A549 (cell line): ENCODE results near the gene DYNC1I1.

ENCODE experiments used
- JUN ChIP-seq, 2 experiments: fragments of >200 bp; sonication (Bioruptor Twin); formaldehyde crosslinking; IDR thresholded peaks; 2 replicates in 1 of 2; 3 replicates in 1 of 2; pipeline ENCODE4 v1.6.1; 2016 to 2017
- POLR2A ChIP-seq: IDR thresholded peaks from 2 replicates; pipeline ENCODE4 v1.6.1; 2012; ENCODE audit warnings: mild to moderate bottlenecking, low read length
- RAD21 ChIP-seq, 2 experiments: fragments of >200 bp in 1 of 2; sonication (Bioruptor Twin) in 1 of 2; formaldehyde crosslinking in 1 of 2; IDR thresholded peaks in 1 of 2; conservative IDR thresholded peaks in 1 of 2; 2 replicates in 1 of 2; 3 replicates in 1 of 2; pipeline ENCODE4 v1.6.1; 2012 to 2018; ENCODE audit warnings: inconsistent platforms in 1 of 2
- SMC3 ChIP-seq: fragments of >200 bp; sonication (Bioruptor Twin); formaldehyde crosslinking; IDR thresholded peaks from 3 replicates; pipeline ENCODE4 v1.6.1; 2018; ENCODE audit warnings: inconsistent platforms
- USF2 ChIP-seq: fragments of 450-650 bp; IDR thresholded peaks from 2 replicates; pipeline ENCODE4 v1.6.1; 2014; ENCODE audit warnings: antibody characterized with exemption
- ZC3H11A ChIP-seq: fragments of 450-650 bp; IDR thresholded peaks from 2 replicates; pipeline ENCODE4 v1.6.1; 2014; ENCODE audit warnings: antibody characterized with exemption, mild to moderate bottlenecking
- TF ChIP-seq, protein P1 (sequence below): fragments of >200 bp; sonication (Bioruptor Twin); formaldehyde crosslinking; IDR thresholded peaks from 3 replicates; pipeline ENCODE4 v1.5.1; 2016
- TF ChIP-seq, protein P2 (sequence below): fragments of 200-600 bp; sonication (generic); IDR thresholded peaks from 2 replicates; pipeline ENCODE4 v1.6.1; 2016; ENCODE audit warnings: antibody characterized with exemption, mild to moderate bottlenecking, moderate library complexity

DNA sequence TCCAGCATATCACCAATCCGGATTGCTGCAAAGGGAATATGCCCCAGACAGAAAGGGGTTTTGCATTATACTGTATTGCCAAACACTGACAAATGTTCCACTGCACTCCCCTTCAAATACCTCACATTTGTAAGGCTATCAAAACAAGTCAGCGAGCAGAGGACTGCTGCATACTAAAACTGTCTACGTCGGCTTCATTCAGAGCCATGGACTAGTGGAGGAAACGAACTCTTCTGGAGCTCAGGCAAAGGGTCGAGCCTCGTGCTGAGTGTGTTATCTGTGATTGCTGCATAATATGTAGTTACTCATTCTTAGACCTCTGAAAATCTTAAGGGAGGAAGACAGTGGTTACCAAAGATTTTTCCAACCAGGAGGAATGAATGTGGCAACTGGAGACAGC is 200.2 kb downstream of the DYNC1I1 start:
- TF ChIP-seq, protein P1, sequence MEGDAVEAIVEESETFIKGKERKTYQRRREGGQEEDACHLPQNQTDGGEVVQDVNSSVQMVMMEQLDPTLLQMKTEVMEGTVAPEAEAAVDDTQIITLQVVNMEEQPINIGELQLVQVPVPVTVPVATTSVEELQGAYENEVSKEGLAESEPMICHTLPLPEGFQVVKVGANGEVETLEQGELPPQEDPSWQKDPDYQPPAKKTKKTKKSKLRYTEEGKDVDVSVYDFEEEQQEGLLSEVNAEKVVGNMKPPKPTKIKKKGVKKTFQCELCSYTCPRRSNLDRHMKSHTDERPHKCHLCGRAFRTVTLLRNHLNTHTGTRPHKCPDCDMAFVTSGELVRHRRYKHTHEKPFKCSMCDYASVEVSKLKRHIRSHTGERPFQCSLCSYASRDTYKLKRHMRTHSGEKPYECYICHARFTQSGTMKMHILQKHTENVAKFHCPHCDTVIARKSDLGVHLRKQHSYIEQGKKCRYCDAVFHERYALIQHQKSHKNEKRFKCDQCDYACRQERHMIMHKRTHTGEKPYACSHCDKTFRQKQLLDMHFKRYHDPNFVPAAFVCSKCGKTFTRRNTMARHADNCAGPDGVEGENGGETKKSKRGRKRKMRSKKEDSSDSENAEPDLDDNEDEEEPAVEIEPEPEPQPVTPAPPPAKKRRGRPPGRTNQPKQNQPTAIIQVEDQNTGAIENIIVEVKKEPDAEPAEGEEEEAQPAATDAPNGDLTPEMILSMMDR, result no peak
- TF ChIP-seq SMC3 (no peak), POLR2A (no peak), ZC3H11A (no peak), JUN (IDR thresholded peaks at IDR 0.05) (no peak), RAD21 (conservative IDR thresholded peaks at IDR 0.05 in 1 of 2, IDR thresholded peaks at IDR 0.05 in 1 of 2) (no peak), USF2 (no peak)
- TF ChIP-seq, protein P2, sequence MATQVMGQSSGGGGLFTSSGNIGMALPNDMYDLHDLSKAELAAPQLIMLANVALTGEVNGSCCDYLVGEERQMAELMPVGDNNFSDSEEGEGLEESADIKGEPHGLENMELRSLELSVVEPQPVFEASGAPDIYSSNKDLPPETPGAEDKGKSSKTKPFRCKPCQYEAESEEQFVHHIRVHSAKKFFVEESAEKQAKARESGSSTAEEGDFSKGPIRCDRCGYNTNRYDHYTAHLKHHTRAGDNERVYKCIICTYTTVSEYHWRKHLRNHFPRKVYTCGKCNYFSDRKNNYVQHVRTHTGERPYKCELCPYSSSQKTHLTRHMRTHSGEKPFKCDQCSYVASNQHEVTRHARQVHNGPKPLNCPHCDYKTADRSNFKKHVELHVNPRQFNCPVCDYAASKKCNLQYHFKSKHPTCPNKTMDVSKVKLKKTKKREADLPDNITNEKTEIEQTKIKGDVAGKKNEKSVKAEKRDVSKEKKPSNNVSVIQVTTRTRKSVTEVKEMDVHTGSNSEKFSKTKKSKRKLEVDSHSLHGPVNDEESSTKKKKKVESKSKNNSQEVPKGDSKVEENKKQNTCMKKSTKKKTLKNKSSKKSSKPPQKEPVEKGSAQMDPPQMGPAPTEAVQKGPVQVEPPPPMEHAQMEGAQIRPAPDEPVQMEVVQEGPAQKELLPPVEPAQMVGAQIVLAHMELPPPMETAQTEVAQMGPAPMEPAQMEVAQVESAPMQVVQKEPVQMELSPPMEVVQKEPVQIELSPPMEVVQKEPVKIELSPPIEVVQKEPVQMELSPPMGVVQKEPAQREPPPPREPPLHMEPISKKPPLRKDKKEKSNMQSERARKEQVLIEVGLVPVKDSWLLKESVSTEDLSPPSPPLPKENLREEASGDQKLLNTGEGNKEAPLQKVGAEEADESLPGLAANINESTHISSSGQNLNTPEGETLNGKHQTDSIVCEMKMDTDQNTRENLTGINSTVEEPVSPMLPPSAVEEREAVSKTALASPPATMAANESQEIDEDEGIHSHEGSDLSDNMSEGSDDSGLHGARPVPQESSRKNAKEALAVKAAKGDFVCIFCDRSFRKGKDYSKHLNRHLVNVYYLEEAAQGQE, result no peak
